ENCODE data around the gene MECP2. TPM values are rescaled to one million over a fixed set of nuclear protein-coding genes. Genes with fewer than 3 reads are reported as not detected.
"Not testable (repeated sequence)": the region's sequence is repeated elsewhere in the genome, so short reads cannot be mapped to it uniquely, and the experiment has no call there.

The MECP2 gene
- total RNA-seq, 1 experiment from 2014 or later, result 37.3 TPM

DNA sequence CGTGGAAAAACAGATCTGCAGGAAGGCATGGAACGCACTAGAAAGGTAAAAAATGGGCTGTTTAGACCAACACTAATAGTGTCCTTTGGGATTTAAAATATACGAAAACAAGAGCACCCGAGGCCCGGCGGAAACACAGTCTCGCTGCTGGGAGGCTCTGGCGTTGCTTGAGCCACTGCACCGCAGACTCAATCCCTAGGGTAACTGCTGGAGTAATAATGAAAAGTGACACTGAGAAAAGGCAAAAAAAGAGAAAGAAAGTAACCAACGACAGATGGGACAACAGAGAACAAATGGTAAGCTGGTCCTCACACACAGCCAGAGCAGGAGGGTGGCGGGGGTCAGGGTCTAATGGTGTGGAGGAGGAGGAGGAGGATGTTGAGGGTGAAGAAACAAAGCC, 93.2 kb downstream of the MECP2 start:
- Histone ChIP-seq H3K36me3 (no peaks in the 10 kb centered on the region), H3K27me3 (no peaks in the 10 kb centered on the region), H3K9me3 (no peaks in the 10 kb centered on the region), H3K4me3 (no peak overlapping the region)
- no peak for DNase-seq

DNA sequence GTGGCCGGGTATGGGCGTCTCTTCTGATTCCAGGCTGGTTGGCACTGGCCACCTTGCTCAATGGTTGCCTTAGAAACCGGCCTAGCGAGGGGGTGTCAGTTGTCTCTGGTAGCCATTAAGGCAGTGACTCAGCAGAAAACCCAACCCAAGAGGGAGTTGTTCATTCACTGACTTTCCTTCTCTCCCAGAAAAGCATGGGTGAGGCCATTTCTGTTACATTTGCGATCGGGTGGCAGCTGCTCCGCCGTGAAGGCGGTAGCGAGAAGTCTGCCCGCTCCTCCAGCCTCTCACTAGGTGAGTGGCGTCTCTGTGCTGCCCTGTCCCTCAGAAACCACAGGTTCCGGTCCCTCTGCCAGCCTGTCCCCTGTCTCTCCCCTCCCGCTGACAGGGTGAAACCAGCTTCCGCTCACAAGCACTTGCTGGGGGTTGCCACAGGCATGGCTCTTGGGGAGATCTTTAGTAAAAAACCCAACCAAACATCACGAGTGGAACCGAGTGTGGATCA, 95.2 kb downstream of the MECP2 start:
- Histone ChIP-seq H3K9me3 (no peaks in the 10 kb centered on the region), H3K4me3 (no peak overlapping the region), H3K27me3 (no peaks in the 10 kb centered on the region), H3K36me3 (no peaks in the 10 kb centered on the region)
- no peak for DNase-seq

- no peak for DNase-seq
- no peaks in the 10 kb centered on the region for H3K9me3 ChIP-seq
- no peak overlapping the region for H3K4me3 ChIP-seq
- no peaks in the 10 kb centered on the region for H3K36me3 ChIP-seq
- H3K27me3 ChIP-seq, result no peaks in the 10 kb centered on the region
Measured at GRCh38 chrX:154000051-154000450, 97.5 kb downstream of the MECP2 start.

GRCh38 chrX:153999359-154000037, 98.0 kb downstream of the MECP2 start:
- no peaks in the 10 kb centered on the region for H3K36me3 ChIP-seq
- H3K4me3 ChIP-seq, result no peak overlapping the region
- H3K9me3 ChIP-seq, result no peaks in the 10 kb centered on the region
- no peak for DNase-seq
- H3K27me3 ChIP-seq, result no peaks in the 10 kb centered on the region

- Histone ChIP-seq H3K4me3 (no peak overlapping the region), H3K27me3 (no peaks in the 10 kb centered on the region), H3K9me3 (no peaks in the 10 kb centered on the region), H3K36me3 (no peaks in the 10 kb centered on the region)
- DNase-seq, result no peak
Measured at GRCh38 chrX:153995504-153995903, 102.0 kb downstream of the MECP2 start.

DNA sequence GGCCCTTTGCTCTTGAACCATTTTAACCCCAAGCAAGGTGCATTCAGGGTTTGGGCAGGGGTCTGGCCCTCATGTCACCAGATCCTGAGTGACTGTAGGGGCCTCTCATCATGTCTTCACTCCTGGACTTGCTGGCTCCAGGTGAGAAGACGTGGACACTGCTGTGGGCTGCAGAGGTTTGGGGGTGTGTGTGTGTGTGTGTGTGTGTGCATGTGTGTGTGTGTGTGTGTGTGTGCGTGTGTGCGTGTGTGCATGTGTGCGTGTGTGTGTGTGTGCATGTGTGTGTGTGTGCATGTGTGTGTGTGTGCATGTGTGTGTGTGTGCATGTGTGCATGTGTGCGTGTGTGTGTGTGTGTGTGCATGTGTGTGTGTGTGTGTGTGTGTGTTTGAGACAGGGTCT, 103.1 kb downstream of the MECP2 start:
- H3K36me3 ChIP-seq, H3K4me3 ChIP-seq, H3K9me3 ChIP-seq, H3K27me3 ChIP-seq, DNase-seq: not testable (repeated sequence)

DNA sequence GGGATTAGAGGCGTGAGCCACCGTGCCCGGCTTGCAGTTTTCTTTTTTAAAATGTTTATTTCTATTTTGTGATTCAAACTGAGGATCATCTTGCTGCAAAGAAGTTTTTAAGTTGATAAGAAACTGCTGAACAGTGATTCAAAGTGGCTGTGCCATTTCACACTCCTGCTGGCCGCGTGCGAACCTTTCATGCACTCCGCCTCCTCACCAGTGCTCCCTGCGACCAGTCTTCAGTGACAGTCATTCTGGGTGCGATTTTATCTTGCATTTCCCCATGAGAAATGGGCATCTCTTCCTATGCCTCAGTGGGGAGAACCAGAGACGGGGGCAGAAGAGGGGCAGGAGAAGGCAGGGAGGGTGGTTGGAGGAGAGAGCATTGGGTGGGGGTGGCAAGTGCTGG, 103.5 kb downstream of the MECP2 start:
- Histone ChIP-seq H3K4me3 (no peak overlapping the region), H3K9me3 (no peaks in the 10 kb centered on the region), H3K27me3 (no peaks in the 10 kb centered on the region), H3K36me3 (no peaks in the 10 kb centered on the region)
- no peak for DNase-seq

DNA sequence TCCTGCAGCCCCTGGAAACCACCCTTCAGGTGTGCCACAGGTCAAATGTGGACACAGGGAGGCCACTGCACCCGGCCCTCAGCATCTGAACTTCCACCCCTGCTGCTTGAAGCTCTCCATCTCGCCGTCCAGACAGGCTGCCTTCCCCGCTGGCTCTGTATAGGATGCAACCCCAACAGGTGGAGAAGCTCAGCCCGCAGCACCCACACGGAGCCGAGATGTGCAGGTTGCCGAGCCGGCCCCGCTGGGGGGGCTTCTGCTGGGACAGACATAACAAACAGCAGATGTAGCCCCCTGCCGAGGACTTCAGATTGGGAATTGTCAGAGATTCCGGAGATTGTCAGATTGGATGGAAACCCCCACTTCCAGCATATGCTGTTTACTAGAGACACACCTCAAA, 104.4 kb downstream of the MECP2 start:
- Histone ChIP-seq H3K27me3 (no peaks in the 10 kb centered on the region), H3K36me3 (no peaks in the 10 kb centered on the region), H3K4me3 (no peak overlapping the region), H3K9me3 (no peaks in the 10 kb centered on the region)
- DNase-seq, result no peak

DNA sequence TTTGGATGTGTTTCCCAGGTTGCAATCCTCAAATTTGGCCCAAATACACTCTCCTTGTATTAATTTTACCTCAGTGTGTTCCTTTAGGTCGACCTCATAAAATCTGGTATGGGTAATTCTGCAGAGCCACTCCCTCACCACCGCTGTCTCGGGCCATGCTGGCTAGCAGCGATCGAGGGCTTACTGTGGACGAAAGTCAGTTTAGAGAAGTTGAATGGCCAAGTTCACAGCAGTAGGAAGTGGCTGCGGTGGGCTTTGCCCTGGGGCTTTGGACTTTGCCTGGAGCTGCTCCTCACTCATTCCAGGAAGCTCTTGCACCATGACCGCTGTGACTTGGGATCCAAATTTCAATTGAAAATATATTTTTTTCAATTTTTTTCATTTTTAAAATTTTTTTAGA, 105.3 kb downstream of the MECP2 start:
- H3K36me3 ChIP-seq, result no peaks in the 10 kb centered on the region
- no peak for DNase-seq
- no peaks in the 10 kb centered on the region for H3K27me3 ChIP-seq
- H3K4me3 ChIP-seq, result no peak overlapping the region
- no peaks in the 10 kb centered on the region for H3K9me3 ChIP-seq

DNA sequence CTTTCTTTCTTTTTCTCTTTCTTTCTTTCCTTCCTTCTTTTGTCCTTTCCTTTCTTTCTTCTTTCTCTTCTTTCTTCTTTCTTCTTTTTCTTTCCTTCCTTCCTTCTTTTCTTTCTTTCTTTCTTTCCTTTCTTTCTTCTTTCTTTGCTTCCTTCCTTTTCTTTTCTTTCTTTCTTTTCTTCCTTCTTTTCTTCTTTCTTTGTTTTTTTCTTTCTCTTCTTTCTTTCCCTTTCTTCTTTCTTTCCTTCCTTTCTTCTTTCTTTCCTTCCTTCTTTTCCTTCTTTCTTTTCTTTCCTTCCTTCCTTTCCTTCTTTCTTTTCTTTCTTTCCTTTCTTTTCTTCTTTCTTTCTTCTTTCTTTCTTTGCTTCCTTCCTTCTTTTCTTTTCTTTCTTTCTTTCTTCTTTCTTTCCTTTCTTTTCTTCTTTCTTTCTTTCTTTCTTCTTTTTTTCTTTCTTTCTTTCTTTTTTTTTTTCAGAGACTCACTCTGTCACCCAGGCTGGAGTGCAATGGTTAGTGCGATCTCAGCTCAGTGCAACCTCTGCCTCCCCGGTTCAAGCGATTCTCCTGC, 106.4 kb downstream of the MECP2 start:
- Histone ChIP-seq H3K36me3 (no peaks in the 10 kb centered on the region), H3K4me3 (no peak overlapping the region), H3K9me3 (no peaks in the 10 kb centered on the region), H3K27me3 (no peaks in the 10 kb centered on the region)
- no peak for DNase-seq

DNA sequence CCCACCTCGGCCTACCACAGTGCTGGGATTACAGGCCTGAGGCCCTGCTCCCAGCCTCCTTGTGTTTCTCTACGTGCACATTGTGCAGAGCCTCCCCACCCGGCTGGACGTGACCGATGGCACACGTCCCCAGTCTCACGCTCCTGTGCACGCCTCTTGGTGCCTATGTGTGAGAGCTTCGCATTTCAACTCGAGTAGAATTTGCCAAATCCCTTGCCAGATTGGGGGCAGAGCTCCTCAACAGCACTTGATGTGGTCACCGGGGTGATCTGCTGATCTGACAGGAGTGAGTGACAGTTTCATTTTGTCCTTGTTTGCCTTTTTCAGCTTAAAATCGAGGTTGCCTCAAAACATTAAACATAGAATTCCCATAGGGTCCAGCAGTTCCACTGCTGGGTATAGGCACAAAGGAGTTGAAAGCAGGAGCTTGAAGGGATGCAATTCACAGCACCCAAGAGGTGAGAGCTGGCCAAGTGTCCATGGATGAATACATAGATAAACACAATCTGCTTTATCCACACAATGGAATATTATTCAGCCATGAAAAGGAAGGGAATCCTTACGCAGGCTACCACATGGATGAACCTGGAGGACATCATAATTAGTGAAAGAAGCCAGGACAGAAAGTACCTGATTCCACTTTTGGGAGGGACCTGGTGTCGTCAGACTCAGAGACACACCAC, 107.4 kb downstream of the MECP2 start:
- Histone ChIP-seq H3K4me3 (no peak overlapping the region), H3K9me3 (no peaks in the 10 kb centered on the region), H3K36me3 (no peaks in the 10 kb centered on the region), H3K27me3 (no peaks in the 10 kb centered on the region)
- no peak for DNase-seq

DNA sequence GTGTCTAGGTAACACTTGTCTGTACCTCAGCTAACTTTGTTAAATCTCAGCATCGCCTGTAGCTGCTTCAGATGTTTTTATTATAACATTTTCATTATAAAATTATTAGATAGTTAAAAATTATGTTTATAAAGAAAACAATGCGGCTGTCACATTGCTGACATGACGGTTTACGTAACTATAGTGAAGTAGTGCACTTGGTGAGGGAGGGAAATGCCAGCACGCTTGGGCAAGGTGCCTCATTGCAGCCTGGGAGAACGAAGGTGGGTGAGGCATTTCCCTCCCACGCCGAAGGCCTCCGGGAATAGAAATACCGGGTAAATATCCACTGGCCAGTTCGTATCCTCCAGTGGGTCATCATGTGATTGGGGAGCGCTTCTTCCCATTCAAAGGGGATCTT, 109.0 kb downstream of the MECP2 start:
- no peaks in the 10 kb centered on the region for H3K27me3 ChIP-seq
- H3K4me3 ChIP-seq, result no peak overlapping the region
- H3K36me3 ChIP-seq, result no peaks in the 10 kb centered on the region
- H3K9me3 ChIP-seq, result no peaks in the 10 kb centered on the region
- no peak for DNase-seq

DNA sequence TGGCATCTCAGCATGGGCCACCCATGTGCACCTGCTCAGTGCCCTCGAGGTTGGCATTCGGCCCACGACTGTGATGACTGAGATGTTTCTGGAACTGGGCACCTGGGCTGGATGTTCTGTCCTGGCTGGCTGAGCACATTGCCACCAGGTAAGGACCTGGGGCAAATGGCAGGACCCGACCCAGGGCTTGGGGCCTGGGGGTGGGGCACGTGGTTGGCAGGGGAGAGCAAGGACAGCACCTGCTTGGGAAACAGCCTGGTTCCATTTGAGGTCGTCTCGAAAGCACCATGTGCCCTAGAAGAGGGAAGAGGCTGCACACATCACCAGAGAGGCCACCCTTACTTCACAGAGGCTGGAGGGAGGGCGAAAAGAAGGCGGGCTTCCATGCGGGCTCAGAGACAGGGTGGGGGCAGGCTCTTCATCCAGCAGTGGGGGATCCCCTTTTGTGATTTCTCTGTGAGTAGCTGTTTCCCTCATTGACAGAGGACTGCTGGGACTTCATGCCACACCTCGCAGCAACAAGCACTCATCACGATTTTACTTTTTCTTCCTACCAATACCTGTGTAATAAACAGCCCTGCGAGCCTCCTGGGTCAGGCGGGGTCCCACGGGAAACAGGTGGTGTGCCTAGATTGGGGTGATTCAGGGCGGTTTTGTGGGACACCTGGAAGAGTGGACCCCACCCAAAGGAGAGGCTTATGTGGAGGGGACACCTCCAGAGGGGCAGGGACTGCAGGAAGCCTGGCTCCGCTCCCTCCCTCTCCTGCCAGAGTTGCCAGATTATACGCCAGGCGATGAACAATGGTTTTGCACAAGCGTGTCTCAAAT, 113.0 kb downstream of the MECP2 start:
- no peak overlapping the region for H3K4me3 ChIP-seq
- no peaks in the 10 kb centered on the region for H3K27me3 ChIP-seq
- DNase-seq, result no peak
- H3K36me3 ChIP-seq, result no peaks in the 10 kb centered on the region
- H3K9me3 ChIP-seq, result no peaks in the 10 kb centered on the region

GRCh38 chrX:153983321-153983801, 114.2 kb downstream of the MECP2 start:
- Histone ChIP-seq H3K36me3 (no peaks in the 10 kb centered on the region), H3K27me3 (no peaks in the 10 kb centered on the region), H3K4me3 (no peak overlapping the region), H3K9me3 (no peaks in the 10 kb centered on the region)
- no peak for DNase-seq

- H3K4me3 ChIP-seq, result no peak overlapping the region
- DNase-seq, result no peak
- H3K36me3 ChIP-seq, result no peaks in the 10 kb centered on the region
- H3K9me3 ChIP-seq, result no peaks in the 10 kb centered on the region
- no peaks in the 10 kb centered on the region for H3K27me3 ChIP-seq
Measured at GRCh38 chrX:153981771-153982533, 115.6 kb downstream of the MECP2 start.

GRCh38 chrX:153981231-153981630, 116.3 kb downstream of the MECP2 start:
- Histone ChIP-seq H3K36me3 (no peaks in the 10 kb centered on the region), H3K9me3 (no peaks in the 10 kb centered on the region), H3K27me3 (no peaks in the 10 kb centered on the region), H3K4me3 (no peak overlapping the region)
- DNase-seq, result no peak
